ES-I3 (cell line): ENCODE results near the gene MAP3K9.
"Not testable (repeated sequence)": the region's sequence is repeated elsewhere in the genome, so short reads cannot be mapped to it uniquely, and the experiment has no call there.

ENCODE experiments used
- H3K36me3 ChIP-seq: 2 replicates; pipeline ENCODE4 v1.6.1; 2013; ENCODE audit warnings: mild to moderate bottlenecking, low read length, control low read depth, moderate library complexity; ENCODE audit not compliant: insufficient read depth
- H3K4me1 ChIP-seq: 2 replicates; pipeline ENCODE4 v1.6.1; 2013; ENCODE audit warnings: mild to moderate bottlenecking, control low read depth, low read length; ENCODE audit not compliant: insufficient read depth
- H3K9ac ChIP-seq: 2 replicates; pipeline ENCODE4 v1.6.1; 2013; ENCODE audit warnings: low read depth, mild to moderate bottlenecking, low read length, moderate library complexity
- H3K9me3 ChIP-seq: 2 replicates; pipeline ENCODE4 v1.6.1; 2013; ENCODE audit warnings: mild to moderate bottlenecking, low read length, moderate library complexity; ENCODE audit not compliant: control insufficient read depth, insufficient read depth

MAP3K9 gene

GRCh38 chr14:70809225-70810219 lies at the start of gene MAP3K9:
TSS of gene MAP3K9 (minus strand) at chr14:70809513. CDS start at chr14:70809171, 342 bp downstream.
- Histone ChIP-seq H3K9ac (peak within 1 kb of the TSS; percentile 74), H3K36me3 (no peaks in the 10 kb centered on the region), H3K4me1 (peaks cover 10% of the 10 kb centered on the region), H3K9me3 (no peaks in the 10 kb centered on the region)

- no peaks in the 10 kb centered on the region for H3K9me3 ChIP-seq
- no peaks in the 10 kb centered on the region for H3K4me1 ChIP-seq
- no peak overlapping the region for H3K9ac ChIP-seq
- no peaks in the 10 kb centered on the region for H3K36me3 ChIP-seq
Measured at GRCh38 chr14:70858641-70859040, 49.3 kb upstream of the MAP3K9 start.

GRCh38 chr14:70857496-70857890 lies 48.2 kb upstream of the MAP3K9 start:
- no peak overlapping the region for H3K9ac ChIP-seq
- H3K36me3 ChIP-seq, result no peaks in the 10 kb centered on the region
- no peaks in the 10 kb centered on the region for H3K4me1 ChIP-seq
- H3K9me3 ChIP-seq, result no peaks in the 10 kb centered on the region

- Histone ChIP-seq H3K4me1 (no peaks in the 10 kb centered on the region), H3K36me3 (no peaks in the 10 kb centered on the region), H3K9ac (no peak overlapping the region), H3K9me3 (no peaks in the 10 kb centered on the region)
Measured at GRCh38 chr14:70856851-70857495, 47.7 kb upstream of the MAP3K9 start.

- Histone ChIP-seq H3K9me3 (no peaks in the 10 kb centered on the region), H3K36me3 (no peaks in the 10 kb centered on the region), H3K4me1 (no peaks in the 10 kb centered on the region), H3K9ac (no peak overlapping the region)
Measured at GRCh38 chr14:70855486-70855885, 46.2 kb upstream of the MAP3K9 start.

GRCh38 chr14:70853658-70854057 lies 44.3 kb upstream of the MAP3K9 start:
- not testable (repeated sequence) for H3K4me1 ChIP-seq, H3K36me3 ChIP-seq, H3K9me3 ChIP-seq, H3K9ac ChIP-seq

- no peaks in the 10 kb centered on the region for H3K36me3 ChIP-seq
- no peaks in the 10 kb centered on the region for H3K4me1 ChIP-seq
- H3K9ac ChIP-seq, result no peak overlapping the region
- no peaks in the 10 kb centered on the region for H3K9me3 ChIP-seq
Measured at GRCh38 chr14:70847406-70848090, 38.2 kb upstream of the MAP3K9 start.

GRCh38 chr14:70845601-70846000 lies 36.3 kb upstream of the MAP3K9 start:
- no peaks in the 10 kb centered on the region for H3K4me1 ChIP-seq
- H3K9me3 ChIP-seq, result no peaks in the 10 kb centered on the region
- no peaks in the 10 kb centered on the region for H3K36me3 ChIP-seq
- H3K9ac ChIP-seq, result no peak overlapping the region

GRCh38 chr14:70842851-70843462 lies 33.6 kb upstream of the MAP3K9 start:
- Histone ChIP-seq H3K9me3 (no peaks in the 10 kb centered on the region), H3K9ac (no peak overlapping the region), H3K36me3 (no peaks in the 10 kb centered on the region), H3K4me1 (no peaks in the 10 kb centered on the region)

- Histone ChIP-seq H3K9ac (no peak overlapping the region), H3K9me3 (peaks cover 2% of the 10 kb centered on the region), H3K4me1 (no peaks in the 10 kb centered on the region), H3K36me3 (no peaks in the 10 kb centered on the region)
Measured at GRCh38 chr14:70838076-70838475, 28.8 kb upstream of the MAP3K9 start.

- no peak overlapping the region for H3K9ac ChIP-seq
- no peaks in the 10 kb centered on the region for H3K4me1 ChIP-seq
- no peaks in the 10 kb centered on the region for H3K36me3 ChIP-seq
- H3K9me3 ChIP-seq, result peaks cover 2% of the 10 kb centered on the region
Measured at GRCh38 chr14:70836946-70837345, 27.6 kb upstream of the MAP3K9 start.

GRCh38 chr14:70833884-70834283 lies 24.6 kb upstream of the MAP3K9 start:
- Histone ChIP-seq H3K9me3 (peaks cover 2% of the 10 kb centered on the region), H3K9ac (no peak overlapping the region), H3K4me1 (no peaks in the 10 kb centered on the region), H3K36me3 (no peaks in the 10 kb centered on the region)

GRCh38 chr14:70832561-70833305 lies 23.4 kb upstream of the MAP3K9 start:
- Histone ChIP-seq H3K36me3 (no peaks in the 10 kb centered on the region), H3K9me3 (peaks cover 2% of the 10 kb centered on the region), H3K9ac (no peak overlapping the region), H3K4me1 (no peaks in the 10 kb centered on the region)
